ENCODE results near the gene TSPAN3. TPM values are rescaled to one million over a fixed set of nuclear protein-coding genes. Genes with fewer than 3 reads are reported as not detected.

TSPAN3 gene
- total and polyA plus RNA-seq, 2 donors (not counting 1 experiment from before 2014, with no cell fraction given) = 109 to 130 TPM

DNA sequence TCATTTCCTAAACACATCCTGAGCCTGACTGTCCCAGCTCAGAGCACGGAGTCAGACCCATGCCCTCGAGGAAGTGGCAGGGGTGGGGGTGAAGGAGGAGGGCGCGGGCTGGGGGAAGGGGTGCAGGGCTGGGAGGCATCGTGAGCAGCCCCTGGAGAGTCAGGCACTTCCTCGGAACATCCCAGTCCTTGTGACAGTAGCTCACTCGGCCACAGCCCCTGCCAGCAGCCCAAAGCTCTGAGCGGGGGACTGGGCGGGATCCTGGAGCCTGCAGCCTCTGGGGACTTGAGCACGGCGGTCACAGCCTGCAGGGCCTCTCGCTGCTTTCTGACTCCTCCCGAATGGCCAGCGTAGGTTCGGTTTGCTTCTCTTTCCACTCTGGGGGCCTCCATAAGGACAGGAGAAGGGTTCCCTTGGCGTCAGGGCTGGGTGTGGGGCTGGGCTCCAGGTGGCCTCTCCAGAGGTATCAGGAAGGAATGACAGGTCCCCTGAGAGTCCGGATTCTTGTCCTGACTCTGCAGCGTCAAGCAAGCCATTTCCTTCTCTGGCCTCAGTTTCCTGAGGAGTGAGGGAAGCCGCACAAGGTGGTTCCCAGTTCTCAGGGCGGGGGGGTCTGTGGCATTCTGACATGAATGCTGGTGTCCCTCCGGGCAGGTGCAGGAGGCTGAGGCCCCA, 55.1 kb downstream of the TSPAN3 start:
- CTCF ChIA-PET = interaction anchor here (1.0 to 1.8 kb wide), 4 partner anchors 9 to 91 kb away, joined by 3 to 8 read pairs (median 4); no protein-coding TSS in a partner anchor
- Mint-ChIP-seq H3K27me3 (no peaks in the 10 kb centered on the region), H3K4me1 (peaks cover 54% of the 10 kb centered on the region), H3K27ac (peak overlapping the region; percentile 41), H3K4me3 (no peak overlapping the region), H3K9me3 (ENCODE audit: insufficient read depth) (no peaks in the 10 kb centered on the region)
- ATAC-seq (ENCODE audit: low read depth) (no peak), DNase-seq (no peak)
- Histone ChIP-seq H3K27me3 (replicated peaks in 1 of 4; ENCODE audit: control extremely low read depth in 1 of 4, control insufficient read depth in 3 of 4, insufficient read depth in 4 of 4, low read length in 3 of 4) (no peaks in the 10 kb centered on the region), H3K9ac (ENCODE audit: low read length) (no peak overlapping the region), H3K79me2 (ENCODE audit: control insufficient read depth, insufficient read depth, low read length) (peaks cover 63% of the 10 kb centered on the region), H3K9me3 (ENCODE audit: control extremely low read depth in 1 of 3, control insufficient read depth in 2 of 3, insufficient read depth in 1 of 3, low read length in 2 of 3) (no peaks in the 10 kb centered on the region), H3K4me1 (ENCODE audit: control insufficient read depth in 2 of 2, insufficient read depth in 2 of 2, low read length in 2 of 2) (peaks cover 38 to 82% of the 10 kb centered on the region in 2 donors), H3K4me3 (ENCODE audit: control extremely low read depth in 1 of 5, extremely low read depth in 1 of 5, insufficient read depth in 1 of 5, low read depth in 2 of 5, low read length in 4 of 5) (no peak overlapping the region), H3K27ac (ENCODE audit: low read length in 2 of 2) (no peak overlapping the region), H3K4me2 (replicated peaks; ENCODE audit: low read depth, low read length, poor library complexity, severe bottlenecking) (peak overlapping the region; percentile 62), H3K36me3 (replicated peaks in 1 of 2; ENCODE audit: control extremely low read depth in 1 of 2, control insufficient read depth in 1 of 2, extremely low read depth in 1 of 2, insufficient read depth in 2 of 2, low read length in 1 of 2) (peaks cover 0 to 31% of the 10 kb centered on the region in 2 experiments), H4K20me1 (ENCODE audit: control insufficient read depth, insufficient read depth, low read length, poor library complexity, severe bottlenecking) (peaks cover 84% of the 10 kb centered on the region), H2AFZ (ENCODE audit: insufficient read depth, low read depth, low read length, poor library complexity, severe bottlenecking) (no peak overlapping the region)
- WGBS (ENCODE audit: insufficient coverage) = 66% methylated on average over 19 of the region's 21 CpGs
- intact Hi-C loops (cut with micrococcal nuclease) = no loop called here
- no peak for TF ChIP-seq EZH2 (IDR thresholded peaks at IDR 0.05; ENCODE audit: borderline replicate concordance, insufficient read depth, low read depth, low read length, poor library complexity, severe bottlenecking)
- TF ChIP-seq CTCF (IDR thresholded peaks at IDR 0.05) = no peak
- POLR2A ChIA-PET = no interaction called here

Data from B cell (primary cell).